Glutamatergic neuron (in vitro differentiated cells): ENCODE data around the gene ABI3. TPM values are rescaled to one million over a fixed set of nuclear protein-coding genes. Genes with fewer than 3 reads are reported as not detected.

ENCODE experiments used
- DNase-seq: peaks from one replicate; pipeline ENCODE4 v3.0.0; 2022
- H3K27ac Mint-ChIP-seq: one replicate; pipeline ENCODE4 v1.8.0; 2020; ENCODE audit warnings: mild to moderate bottlenecking, mixed read lengths, inconsistent platforms; ENCODE audit not compliant: unreplicated experiment
- H3K27me3 Mint-ChIP-seq: one replicate; pipeline ENCODE4 v1.8.0; 2020; ENCODE audit warnings: mild to moderate bottlenecking, moderate library complexity, mixed read lengths, inconsistent platforms; ENCODE audit not compliant: unreplicated experiment
- H3K36me3 Mint-ChIP-seq: one replicate; pipeline ENCODE4 v1.8.0; 2020; ENCODE audit warnings: mild to moderate bottlenecking, mixed read lengths, inconsistent platforms; ENCODE audit not compliant: unreplicated experiment
- H3K4me1 Mint-ChIP-seq: one replicate; pipeline ENCODE4 v1.8.0; 2020; ENCODE audit warnings: mild to moderate bottlenecking, low read depth, mixed read lengths, inconsistent platforms; ENCODE audit not compliant: unreplicated experiment
- H3K4me3 Mint-ChIP-seq: one replicate; pipeline ENCODE4 v1.8.0; 2020; ENCODE audit warnings: mild to moderate bottlenecking, mixed read lengths, inconsistent platforms; ENCODE audit not compliant: unreplicated experiment
- H3K9me3 Mint-ChIP-seq: one replicate; pipeline ENCODE4 v1.8.0; 2020; ENCODE audit warnings: mild to moderate bottlenecking, moderate library complexity, mixed read lengths, inconsistent platforms; ENCODE audit not compliant: unreplicated experiment
- total RNA-seq: library from RNA; stranded (reverse); fragmentation: NEBNext Ultra II Directional; extraction: Animal tissue kit (Norgen Biotek cat#: 25700); gene quantifications from one replicate; pipeline ENCODE4 v1.2.1, GENCODE V29; 2021; ENCODE audit not compliant: unreplicated experiment
- TF ChIP-seq, protein P1 (sequence below): fragments of 200-600 bp; sonication (generic); IDR thresholded peaks from one replicate; pipeline ENCODE4 v1.5.0; 2021; ENCODE audit not compliant: partially characterized antibody, unreplicated experiment

The ABI3 gene
- total RNA-seq, 1 donor from 2014 or later: not detected

DNA sequence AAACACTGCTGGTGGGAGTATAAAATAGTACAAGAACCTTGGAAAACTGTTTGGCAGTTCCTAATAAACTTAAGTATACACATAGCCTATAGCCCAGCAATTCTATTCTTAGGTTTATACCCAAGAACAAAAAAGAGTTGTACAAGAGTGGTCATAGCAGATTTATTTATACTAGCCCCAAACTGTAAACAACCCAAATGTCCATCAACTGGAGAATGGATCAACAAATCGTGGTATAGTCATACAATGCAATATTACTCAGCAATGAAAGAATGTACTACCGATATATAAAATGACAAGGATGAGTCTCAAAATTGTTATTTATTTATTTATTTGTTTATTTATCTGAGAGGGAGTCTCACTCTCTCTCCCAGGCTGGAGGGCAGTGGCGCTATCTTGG is 23.2 kb upstream of the ABI3 start:
- Mint-ChIP-seq H3K36me3 (peaks cover 4% of the 10 kb centered on the region), H3K27ac (no peak overlapping the region), H3K4me3 (no peak overlapping the region), H3K4me1 (peaks cover 3% of the 10 kb centered on the region), H3K9me3 (peaks cover 16% of the 10 kb centered on the region), H3K27me3 (peaks cover 9% of the 10 kb centered on the region)
- TF ChIP-seq, protein P1, sequence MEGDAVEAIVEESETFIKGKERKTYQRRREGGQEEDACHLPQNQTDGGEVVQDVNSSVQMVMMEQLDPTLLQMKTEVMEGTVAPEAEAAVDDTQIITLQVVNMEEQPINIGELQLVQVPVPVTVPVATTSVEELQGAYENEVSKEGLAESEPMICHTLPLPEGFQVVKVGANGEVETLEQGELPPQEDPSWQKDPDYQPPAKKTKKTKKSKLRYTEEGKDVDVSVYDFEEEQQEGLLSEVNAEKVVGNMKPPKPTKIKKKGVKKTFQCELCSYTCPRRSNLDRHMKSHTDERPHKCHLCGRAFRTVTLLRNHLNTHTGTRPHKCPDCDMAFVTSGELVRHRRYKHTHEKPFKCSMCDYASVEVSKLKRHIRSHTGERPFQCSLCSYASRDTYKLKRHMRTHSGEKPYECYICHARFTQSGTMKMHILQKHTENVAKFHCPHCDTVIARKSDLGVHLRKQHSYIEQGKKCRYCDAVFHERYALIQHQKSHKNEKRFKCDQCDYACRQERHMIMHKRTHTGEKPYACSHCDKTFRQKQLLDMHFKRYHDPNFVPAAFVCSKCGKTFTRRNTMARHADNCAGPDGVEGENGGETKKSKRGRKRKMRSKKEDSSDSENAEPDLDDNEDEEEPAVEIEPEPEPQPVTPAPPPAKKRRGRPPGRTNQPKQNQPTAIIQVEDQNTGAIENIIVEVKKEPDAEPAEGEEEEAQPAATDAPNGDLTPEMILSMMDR: no peak
- DNase-seq: no peak

GRCh38 chr17:49190932-49191331 is 19.6 kb upstream of the ABI3 start:
- peaks cover 3% of the 10 kb centered on the region for H3K4me1 Mint-ChIP-seq

GRCh38 chr17:49191409-49191916 is 19.0 kb upstream of the ABI3 start:
- TF ChIP-seq, protein P1: no peak
- Mint-ChIP-seq H3K27me3 (peaks cover 17% of the 10 kb centered on the region), H3K4me3 (peak overlapping the region; percentile 92), H3K9me3 (peaks cover 21% of the 10 kb centered on the region), H3K36me3 (no peaks in the 10 kb centered on the region), H3K4me1 (peaks cover 3% of the 10 kb centered on the region), H3K27ac (peak overlapping the region; percentile 96)
- no peak for DNase-seq

More at GRCh38 chr17:49190932-49191331, 19.6 kb upstream of the ABI3 start:
- DNase-seq: no peak
- Mint-ChIP-seq H3K36me3 (peaks cover 4% of the 10 kb centered on the region), H3K27me3 (peaks cover 17% of the 10 kb centered on the region), H3K27ac (no peak overlapping the region), H3K9me3 (peaks cover 21% of the 10 kb centered on the region), H3K4me3 (no peak overlapping the region)
- TF ChIP-seq, protein P1: no peak

DNA sequence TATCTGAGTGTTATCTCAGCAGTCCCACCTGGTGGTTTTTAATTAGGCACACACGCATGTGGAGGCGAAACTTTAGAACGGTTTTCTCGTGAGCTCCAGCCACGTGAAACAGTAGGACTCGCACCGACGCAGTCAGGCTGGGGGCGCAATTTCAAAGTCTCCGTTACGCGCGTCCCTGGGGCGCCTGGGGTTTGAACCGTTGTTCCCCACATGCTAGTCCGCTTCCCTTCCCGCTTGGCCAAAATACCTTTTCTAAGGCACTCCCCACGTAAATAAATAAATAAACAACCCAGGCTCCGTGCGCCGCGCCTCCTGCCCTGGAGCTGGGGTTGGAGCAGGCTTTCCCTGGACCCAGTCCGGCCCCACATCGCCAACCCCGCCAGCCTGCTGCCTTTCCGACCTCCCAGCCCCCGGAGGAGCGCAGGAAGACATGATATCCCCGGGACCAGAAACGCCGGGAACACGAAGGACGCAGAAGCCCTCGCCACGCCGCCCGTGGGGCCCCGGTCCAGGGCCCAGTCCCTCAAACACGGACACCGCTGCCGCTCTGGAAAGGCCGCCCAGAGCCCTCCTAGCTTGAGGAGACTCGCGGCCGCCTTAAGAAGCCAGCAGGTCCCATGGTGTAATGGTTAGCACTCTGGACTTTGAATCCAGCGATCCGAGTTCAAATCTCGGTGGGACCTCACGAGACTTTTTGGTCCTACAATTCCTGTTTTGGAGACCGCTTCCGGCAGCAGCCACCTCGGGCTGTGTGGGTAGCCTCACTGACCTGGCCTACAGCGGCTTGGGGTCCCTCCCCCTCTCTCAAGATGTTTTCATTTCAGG is 18.4 kb upstream of the ABI3 start:
- Mint-ChIP-seq H3K27me3 (peaks cover 17% of the 10 kb centered on the region), H3K4me1 (peaks cover 3% of the 10 kb centered on the region), H3K4me3 (peak overlapping the region; percentile 92), H3K9me3 (peaks cover 21% of the 10 kb centered on the region), H3K36me3 (no peaks in the 10 kb centered on the region), H3K27ac (peak overlapping the region; percentile 96)
- TF ChIP-seq, protein P1: no peak
- peak; percentile 93 for DNase-seq
